Measurements from ENCODE around the gene TRIM33.
A peak's percentile ranks its signal among the peaks of the same experiment; 100 is the strongest.
"Not testable (repeated sequence)": the region's sequence is repeated elsewhere in the genome, so short reads cannot be mapped to it uniquely, and the experiment has no call there.

Gene TRIM33

DNA sequence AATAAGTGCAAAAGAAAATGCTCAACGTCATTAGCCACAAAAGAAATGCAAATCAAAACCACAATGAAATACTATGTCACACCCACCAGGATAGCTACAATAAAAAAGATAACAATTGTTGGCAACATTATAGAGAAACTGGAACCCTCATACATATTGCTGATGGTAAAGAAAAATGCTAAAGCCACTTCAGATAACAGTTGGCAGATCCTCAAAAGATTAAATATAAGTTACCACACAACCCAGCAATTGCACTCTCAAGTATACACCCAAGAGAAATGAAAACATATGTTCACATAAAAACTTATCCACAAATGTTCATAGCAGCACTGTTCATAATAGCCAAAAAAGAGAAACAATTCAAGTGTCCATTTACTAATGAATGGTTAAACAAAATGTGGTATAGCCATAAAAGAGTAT lies 20.7 kb downstream of the TRIM33 start:
- H3K4me3 ChIP-seq (ENCODE audit: low read depth in 1 of 2, low read length in 1 of 2): no peak overlapping the region
- no peaks in the 10 kb centered on the region for H3K27me3 ChIP-seq
- no peaks in the 10 kb centered on the region for H3K36me3 ChIP-seq
- no peak overlapping the region for H3K27ac ChIP-seq
- no peaks in the 10 kb centered on the region for H3K9me3 ChIP-seq
- TF ChIP-seq, protein P1, sequence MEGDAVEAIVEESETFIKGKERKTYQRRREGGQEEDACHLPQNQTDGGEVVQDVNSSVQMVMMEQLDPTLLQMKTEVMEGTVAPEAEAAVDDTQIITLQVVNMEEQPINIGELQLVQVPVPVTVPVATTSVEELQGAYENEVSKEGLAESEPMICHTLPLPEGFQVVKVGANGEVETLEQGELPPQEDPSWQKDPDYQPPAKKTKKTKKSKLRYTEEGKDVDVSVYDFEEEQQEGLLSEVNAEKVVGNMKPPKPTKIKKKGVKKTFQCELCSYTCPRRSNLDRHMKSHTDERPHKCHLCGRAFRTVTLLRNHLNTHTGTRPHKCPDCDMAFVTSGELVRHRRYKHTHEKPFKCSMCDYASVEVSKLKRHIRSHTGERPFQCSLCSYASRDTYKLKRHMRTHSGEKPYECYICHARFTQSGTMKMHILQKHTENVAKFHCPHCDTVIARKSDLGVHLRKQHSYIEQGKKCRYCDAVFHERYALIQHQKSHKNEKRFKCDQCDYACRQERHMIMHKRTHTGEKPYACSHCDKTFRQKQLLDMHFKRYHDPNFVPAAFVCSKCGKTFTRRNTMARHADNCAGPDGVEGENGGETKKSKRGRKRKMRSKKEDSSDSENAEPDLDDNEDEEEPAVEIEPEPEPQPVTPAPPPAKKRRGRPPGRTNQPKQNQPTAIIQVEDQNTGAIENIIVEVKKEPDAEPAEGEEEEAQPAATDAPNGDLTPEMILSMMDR (IDR thresholded peaks at IDR 0.05): no peak
- H3K4me1 ChIP-seq (ENCODE audit: control insufficient read depth in 1 of 2, insufficient read depth in 1 of 2, low read depth in 1 of 2, low read length in 1 of 2): no peaks in the 10 kb centered on the region

- no peak overlapping the region for H3K4me3 ChIP-seq (ENCODE audit: low read depth in 1 of 2, low read length in 1 of 2)
- H3K27me3 ChIP-seq: no peaks in the 10 kb centered on the region
- H3K9me3 ChIP-seq: no peaks in the 10 kb centered on the region
- H3K36me3 ChIP-seq: no peaks in the 10 kb centered on the region
- TF ChIP-seq, protein P1 (IDR thresholded peaks at IDR 0.05): no peak
- H3K4me1 ChIP-seq (ENCODE audit: control insufficient read depth in 1 of 2, insufficient read depth in 1 of 2, low read depth in 1 of 2, low read length in 1 of 2): no peaks in the 10 kb centered on the region
- H3K27ac ChIP-seq: peak overlapping the region; percentile 18
Measured at GRCh38 chr1:114488739-114489138, 22.3 kb downstream of the TRIM33 start.

GRCh38 chr1:114485286-114485685 lies 25.7 kb downstream of the TRIM33 start:
- Histone ChIP-seq H3K4me1 (ENCODE audit: control insufficient read depth in 1 of 2, insufficient read depth in 1 of 2, low read depth in 1 of 2, low read length in 1 of 2) (peaks cover 17 to 20% of the 10 kb centered on the region in 2 experiments), H3K9me3 (no peaks in the 10 kb centered on the region), H3K36me3 (no peaks in the 10 kb centered on the region), H3K4me3 (ENCODE audit: low read depth in 1 of 2, low read length in 1 of 2) (no peak overlapping the region), H3K27me3 (no peaks in the 10 kb centered on the region), H3K27ac (no peak overlapping the region)
- TF ChIP-seq, protein P1 (IDR thresholded peaks at IDR 0.05): no peak

DNA sequence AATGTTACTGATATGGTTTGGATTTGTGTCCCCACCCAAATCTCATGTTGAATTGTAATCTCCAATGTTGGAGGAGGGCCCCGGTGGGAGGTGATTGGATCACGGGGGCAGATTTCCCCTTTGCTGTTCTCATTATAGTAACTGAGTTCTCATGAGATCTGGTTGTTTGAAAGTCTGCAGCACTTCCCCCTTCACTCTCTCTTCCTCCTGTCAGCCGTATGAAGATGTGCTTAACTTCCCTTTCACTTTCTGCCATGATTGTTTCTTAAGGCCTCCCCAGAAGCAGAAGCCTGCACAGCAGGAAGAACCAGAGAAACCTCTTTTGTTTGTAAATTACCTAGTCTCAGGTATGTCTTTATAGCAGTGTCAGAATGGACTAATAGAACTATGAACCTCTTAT lies 28.4 kb downstream of the TRIM33 start:
- Histone ChIP-seq H3K4me3 (ENCODE audit: low read depth in 1 of 2, low read length in 1 of 2) (peak overlapping the region; percentile 16 to 24), H3K27ac (peak overlapping the region; percentile 86), H3K4me1 (ENCODE audit: control insufficient read depth in 1 of 2, insufficient read depth in 1 of 2, low read depth in 1 of 2, low read length in 1 of 2) (peaks cover 17 to 20% of the 10 kb centered on the region in 2 experiments), H3K27me3 (no peaks in the 10 kb centered on the region), H3K36me3 (no peaks in the 10 kb centered on the region), H3K9me3 (no peaks in the 10 kb centered on the region)
- TF ChIP-seq, protein P1 (IDR thresholded peaks at IDR 0.05): no peak

DNA sequence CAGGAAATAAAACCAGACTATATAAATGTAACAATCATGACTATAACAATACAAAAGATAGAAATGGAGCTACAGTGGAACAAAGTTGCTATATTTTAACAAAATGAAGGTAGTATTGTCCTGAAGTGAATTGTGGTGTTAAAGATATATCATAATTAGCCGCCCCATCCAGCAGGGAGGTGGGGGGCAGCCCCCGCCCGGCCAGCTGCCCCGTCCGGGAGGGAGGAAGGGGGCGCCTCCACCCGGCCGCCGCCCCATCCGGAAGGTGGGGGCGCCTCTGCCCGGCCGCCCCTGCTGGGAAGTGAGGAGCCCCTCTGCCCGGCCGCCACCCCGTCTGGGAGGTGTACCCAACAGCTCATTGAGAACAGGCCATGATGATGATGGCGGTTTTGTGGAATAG lies 31.4 kb downstream of the TRIM33 start:
- not testable (repeated sequence) for H3K27me3 ChIP-seq, H3K9me3 ChIP-seq

DNA sequence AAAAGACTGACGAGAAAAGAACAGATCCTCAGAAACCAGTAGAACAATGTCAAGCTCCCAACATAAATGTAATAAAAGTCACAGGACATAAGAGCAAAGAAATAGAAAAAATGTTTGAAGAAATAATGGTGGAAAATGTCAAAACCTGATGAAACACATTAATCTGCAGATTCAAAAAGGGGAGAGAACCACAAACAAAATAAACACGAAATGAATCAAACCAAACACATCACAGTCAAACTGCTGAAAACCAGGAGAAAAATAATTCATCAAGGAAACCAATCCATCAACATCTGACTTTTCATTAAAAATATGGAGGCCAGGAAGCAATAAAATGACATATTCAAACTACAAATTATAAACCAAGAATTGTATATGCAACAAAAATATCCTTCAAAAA lies 31.9 kb downstream of the TRIM33 start:
- no peaks in the 10 kb centered on the region for H3K27me3 ChIP-seq
- no peak overlapping the region for H3K4me3 ChIP-seq (ENCODE audit: low read depth in 1 of 2, low read length in 1 of 2)
- peaks cover 17 to 20% of the 10 kb centered on the region in 2 experiments for H3K4me1 ChIP-seq (ENCODE audit: control insufficient read depth in 1 of 2, insufficient read depth in 1 of 2, low read depth in 1 of 2, low read length in 1 of 2)
- TF ChIP-seq, protein P1 (IDR thresholded peaks at IDR 0.05): no peak
- H3K36me3 ChIP-seq: no peaks in the 10 kb centered on the region
- no peaks in the 10 kb centered on the region for H3K9me3 ChIP-seq
- no peak overlapping the region for H3K27ac ChIP-seq

More for the DNA sequence above, 31.4 kb downstream of the TRIM33 start:
- peaks cover 17 to 20% of the 10 kb centered on the region in 2 experiments for H3K4me1 ChIP-seq (ENCODE audit: control insufficient read depth in 1 of 2, insufficient read depth in 1 of 2, low read depth in 1 of 2, low read length in 1 of 2)
- H3K27ac ChIP-seq; H3K4me3 ChIP-seq (ENCODE audit: low read depth in 1 of 2, low read length in 1 of 2); H3K36me3 ChIP-seq: not testable (repeated sequence)

Data from neutrophil (primary cell).